ENCODE results near the gene EVX2. TPM values are rescaled to one million over a fixed set of nuclear protein-coding genes. Genes with fewer than 3 reads are reported as not detected.

The EVX2 gene
- total RNA-seq, 1 donor from 2014 or later: not detected

- no peak for TF ChIP-seq CTCF (IDR thresholded peaks at IDR 0.05; ENCODE audit: unreplicated experiment)
- H3K36me3 Mint-ChIP-seq (ENCODE audit: low read depth, unreplicated experiment): no peaks in the 10 kb centered on the region
- no peaks in the 10 kb centered on the region for H3K9me3 Mint-ChIP-seq (ENCODE audit: unreplicated experiment)
- peaks cover 24% of the 10 kb centered on the region for H3K4me1 Mint-ChIP-seq (ENCODE audit: unreplicated experiment)
- H3K4me3 Mint-ChIP-seq (ENCODE audit: unreplicated experiment): peak overlapping the region; percentile 33
- H3K27ac Mint-ChIP-seq (ENCODE audit: unreplicated experiment): no peak overlapping the region
- peaks cover 45% of the 10 kb centered on the region for H3K27me3 Mint-ChIP-seq (ENCODE audit: unreplicated experiment)
- no peak for DNase-seq (ENCODE audit: low spot score)
Observed at GRCh38 chr2:176124947-176125771, 41.4 kb upstream of the EVX2 start.

GRCh38 chr2:176124110-176124946 lies 40.6 kb upstream of the EVX2 start:
- TF ChIP-seq CTCF (IDR thresholded peaks at IDR 0.05; ENCODE audit: unreplicated experiment): no peak
- peaks cover 24% of the 10 kb centered on the region for H3K4me1 Mint-ChIP-seq (ENCODE audit: unreplicated experiment)
- H3K9me3 Mint-ChIP-seq (ENCODE audit: unreplicated experiment): no peaks in the 10 kb centered on the region
- peaks cover 49% of the 10 kb centered on the region for H3K27me3 Mint-ChIP-seq (ENCODE audit: unreplicated experiment)
- no peak for DNase-seq (ENCODE audit: low spot score)
- no peaks in the 10 kb centered on the region for H3K36me3 Mint-ChIP-seq (ENCODE audit: low read depth, unreplicated experiment)
- no peak overlapping the region for H3K27ac Mint-ChIP-seq (ENCODE audit: unreplicated experiment)
- H3K4me3 Mint-ChIP-seq (ENCODE audit: unreplicated experiment): peak overlapping the region; percentile 76

GRCh38 chr2:176123411-176124109 lies 39.8 kb upstream of the EVX2 start:
- H3K27me3 Mint-ChIP-seq (ENCODE audit: unreplicated experiment): peaks cover 51% of the 10 kb centered on the region
- peaks cover 22% of the 10 kb centered on the region for H3K4me1 Mint-ChIP-seq (ENCODE audit: unreplicated experiment)
- peak overlapping the region; percentile 76 for H3K4me3 Mint-ChIP-seq (ENCODE audit: unreplicated experiment)
- no peak for DNase-seq (ENCODE audit: low spot score)
- no peaks in the 10 kb centered on the region for H3K9me3 Mint-ChIP-seq (ENCODE audit: unreplicated experiment)
- no peaks in the 10 kb centered on the region for H3K36me3 Mint-ChIP-seq (ENCODE audit: low read depth, unreplicated experiment)
- H3K27ac Mint-ChIP-seq (ENCODE audit: unreplicated experiment): no peak overlapping the region
- TF ChIP-seq CTCF (IDR thresholded peaks at IDR 0.05; ENCODE audit: unreplicated experiment): no peak

GRCh38 chr2:176122683-176123410 lies 39.1 kb upstream of the EVX2 start, which contains the start of gene HOXD9:
HOXD9 (plus strand) TSS chr2:176122719; CDS start chr2:176122769, 50 bp downstream.
- Mint-ChIP-seq H3K4me3 (ENCODE audit: unreplicated experiment) (peak within 1 kb of the TSS; percentile 80), H3K27ac (ENCODE audit: unreplicated experiment) (no peak within 1 kb of the TSS), H3K36me3 (ENCODE audit: low read depth, unreplicated experiment) (no peaks in the 10 kb centered on the region), H3K4me1 (ENCODE audit: unreplicated experiment) (peaks cover 16% of the 10 kb centered on the region), H3K27me3 (ENCODE audit: unreplicated experiment) (peaks cover 51% of the 10 kb centered on the region), H3K9me3 (ENCODE audit: unreplicated experiment) (no peaks in the 10 kb centered on the region)
- DNase-seq (ENCODE audit: low spot score): peak; percentile 67
- no peak for TF ChIP-seq CTCF (IDR thresholded peaks at IDR 0.05; ENCODE audit: unreplicated experiment)

Data from endothelial cell (in vitro differentiated cells).